HG03565 (cell line): ENCODE measurements around the gene C1orf116.

Experiments
- ATAC-seq: cut with Tn5 transposase; IDR thresholded peaks from one replicate; pipeline ENCODE4 v1.9.1; 2021; ENCODE audit warnings: mild to moderate bottlenecking, moderate library complexity; ENCODE audit not compliant: unreplicated experiment

Gene C1orf116

GRCh38 chr1:207032528-207033017 lies at the start of gene C1orf116:
Gene C1orf116, minus strand, starts transcription at chr1:207032756. Its CDS starts 5,158 bp downstream, at chr1:207027598.
- ATAC-seq, result no peak

- ATAC-seq, result no peak
Measured at GRCh38 chr1:207081806-207082205, 49.2 kb upstream of the C1orf116 start.

- ATAC-seq, result no peak
Measured at GRCh38 chr1:207081088-207081487, 48.5 kb upstream of the C1orf116 start.

- no peak for ATAC-seq
Measured at GRCh38 chr1:207079706-207080241, 47.2 kb upstream of the C1orf116 start.

GRCh38 chr1:207078578-207079132 lies 46.1 kb upstream of the C1orf116 start:
- no peak for ATAC-seq

GRCh38 chr1:207077470-207078377 lies 45.2 kb upstream of the C1orf116 start:
- no peak for ATAC-seq

- ATAC-seq, result no peak
Measured at GRCh38 chr1:207077012-207077411, 44.5 kb upstream of the C1orf116 start.

- no peak for ATAC-seq
Measured at GRCh38 chr1:207076181-207076955, 43.8 kb upstream of the C1orf116 start.

GRCh38 chr1:207073906-207074820 lies 41.6 kb upstream of the C1orf116 start:
- ATAC-seq, result no peak

GRCh38 chr1:207072233-207072632 lies 39.7 kb upstream of the C1orf116 start:
- no peak for ATAC-seq

GRCh38 chr1:207071426-207071825 lies 38.9 kb upstream of the C1orf116 start:
- no peak for ATAC-seq

GRCh38 chr1:207070811-207071210 lies 38.3 kb upstream of the C1orf116 start:
- ATAC-seq, result no peak

GRCh38 chr1:207069858-207070506 lies 37.4 kb upstream of the C1orf116 start:
- ATAC-seq, result no peak

- ATAC-seq, result no peak
Measured at GRCh38 chr1:207069061-207069460, 36.5 kb upstream of the C1orf116 start.

- ATAC-seq, result no peak
Measured at GRCh38 chr1:207067665-207068064, 35.1 kb upstream of the C1orf116 start.

- ATAC-seq, result no peak
Measured at GRCh38 chr1:207067185-207067584, 34.6 kb upstream of the C1orf116 start.

- no peak for ATAC-seq
Measured at GRCh38 chr1:207064561-207064960, 32.0 kb upstream of the C1orf116 start.

- no peak for ATAC-seq
Measured at GRCh38 chr1:207063014-207063413, 30.5 kb upstream of the C1orf116 start.

GRCh38 chr1:207062058-207062457 lies 29.5 kb upstream of the C1orf116 start:
- no peak for ATAC-seq

GRCh38 chr1:207060596-207060995 lies 28.0 kb upstream of the C1orf116 start:
- ATAC-seq, result no peak
